ENCODE measurements around the gene SIAE. TPM values are rescaled to one million over a fixed set of nuclear protein-coding genes. Genes with fewer than 3 reads are reported as not detected.

The SIAE gene
- total and polyA plus RNA-seq, 2 donors (not counting 1 experiment from before 2014, with no cell fraction given), result 3.6 to 4.5 TPM

DNA sequence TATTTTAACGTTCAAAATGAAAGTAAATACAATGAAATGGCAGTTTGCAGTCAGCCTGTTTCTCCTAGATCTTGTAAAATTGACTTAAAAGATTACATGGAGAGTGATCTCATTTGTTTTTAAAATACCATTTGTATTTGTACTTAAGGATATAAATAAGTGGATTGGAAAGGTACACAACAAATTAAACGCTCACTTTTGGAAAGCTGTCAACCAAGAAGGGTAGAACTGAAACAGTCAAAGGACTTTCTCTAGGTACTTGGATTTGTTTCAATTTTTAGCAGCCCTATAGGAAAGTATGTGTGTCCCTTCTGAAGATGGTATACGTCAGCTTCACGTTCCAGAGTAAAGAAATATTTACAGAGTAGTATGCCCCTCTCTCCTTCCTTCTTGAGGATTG, 43.6 kb downstream of the SIAE start:
- H3K4me1 ChIP-seq (ENCODE audit: control insufficient read depth in 2 of 2, insufficient read depth in 2 of 2, low read length in 2 of 2), result no peaks in the 10 kb centered on the region
- peaks cover 3% of the 10 kb centered on the region for H3K79me2 ChIP-seq (ENCODE audit: control insufficient read depth, insufficient read depth, low read length)
- Mint-ChIP-seq H3K27ac (no peak overlapping the region), H3K4me3 (no peak overlapping the region), H3K9me3 (ENCODE audit: insufficient read depth) (no peaks in the 10 kb centered on the region), H3K4me1 (peaks cover 7% of the 10 kb centered on the region), H3K27me3 (no peaks in the 10 kb centered on the region)
- intact Hi-C loops (cut with micrococcal nuclease), result no loop called here
- H2AFZ ChIP-seq (ENCODE audit: insufficient read depth, low read depth, low read length, poor library complexity, severe bottlenecking), result no peak overlapping the region
- peaks cover 4 to 75% of the 10 kb centered on the region in 2 experiments for H3K36me3 ChIP-seq (replicated peaks in 1 of 2; ENCODE audit: control extremely low read depth in 1 of 2, control insufficient read depth in 1 of 2, extremely low read depth in 1 of 2, insufficient read depth in 2 of 2, low read length in 1 of 2)
- CTCF ChIA-PET, result interaction anchor here (0.7 to 0.9 kb wide), 2 partner anchors 10 to 14 kb away, joined by 3 to 4 read pairs; no protein-coding TSS in a partner anchor
- no peak overlapping the region for H3K27ac ChIP-seq (ENCODE audit: low read length in 2 of 2)
- no peak for DNase-seq
- peaks cover 30% of the 10 kb centered on the region for H4K20me1 ChIP-seq (ENCODE audit: control insufficient read depth, insufficient read depth, low read length, poor library complexity, severe bottlenecking)
- TF ChIP-seq, protein P1, sequence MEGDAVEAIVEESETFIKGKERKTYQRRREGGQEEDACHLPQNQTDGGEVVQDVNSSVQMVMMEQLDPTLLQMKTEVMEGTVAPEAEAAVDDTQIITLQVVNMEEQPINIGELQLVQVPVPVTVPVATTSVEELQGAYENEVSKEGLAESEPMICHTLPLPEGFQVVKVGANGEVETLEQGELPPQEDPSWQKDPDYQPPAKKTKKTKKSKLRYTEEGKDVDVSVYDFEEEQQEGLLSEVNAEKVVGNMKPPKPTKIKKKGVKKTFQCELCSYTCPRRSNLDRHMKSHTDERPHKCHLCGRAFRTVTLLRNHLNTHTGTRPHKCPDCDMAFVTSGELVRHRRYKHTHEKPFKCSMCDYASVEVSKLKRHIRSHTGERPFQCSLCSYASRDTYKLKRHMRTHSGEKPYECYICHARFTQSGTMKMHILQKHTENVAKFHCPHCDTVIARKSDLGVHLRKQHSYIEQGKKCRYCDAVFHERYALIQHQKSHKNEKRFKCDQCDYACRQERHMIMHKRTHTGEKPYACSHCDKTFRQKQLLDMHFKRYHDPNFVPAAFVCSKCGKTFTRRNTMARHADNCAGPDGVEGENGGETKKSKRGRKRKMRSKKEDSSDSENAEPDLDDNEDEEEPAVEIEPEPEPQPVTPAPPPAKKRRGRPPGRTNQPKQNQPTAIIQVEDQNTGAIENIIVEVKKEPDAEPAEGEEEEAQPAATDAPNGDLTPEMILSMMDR (IDR thresholded peaks at IDR 0.05), result no peak
- no peak for TF ChIP-seq EZH2 (IDR thresholded peaks at IDR 0.05; ENCODE audit: borderline replicate concordance, insufficient read depth, low read depth, low read length, poor library complexity, severe bottlenecking)
- POLR2A ChIA-PET, result no interaction called here
- no peaks in the 10 kb centered on the region for H3K27me3 ChIP-seq (replicated peaks in 1 of 4; ENCODE audit: control extremely low read depth in 1 of 4, control insufficient read depth in 3 of 4, insufficient read depth in 4 of 4, low read length in 3 of 4)
- H3K9me3 ChIP-seq (ENCODE audit: control extremely low read depth in 1 of 3, control insufficient read depth in 2 of 3, insufficient read depth in 1 of 3, low read length in 2 of 3), result no peaks in the 10 kb centered on the region
- no CpG with 5 or more reads among the region's 4 CpGs for whole genome bisulfite sequencing (ENCODE audit: insufficient coverage)
- no peak overlapping the region for H3K4me2 ChIP-seq (replicated peaks; ENCODE audit: low read depth, low read length, poor library complexity, severe bottlenecking)
- no peak for ATAC-seq (ENCODE audit: low read depth)
- no peak overlapping the region for H3K4me3 ChIP-seq (ENCODE audit: control extremely low read depth in 1 of 5, extremely low read depth in 1 of 5, insufficient read depth in 1 of 5, low read depth in 2 of 5, low read length in 4 of 5)
- no peak overlapping the region for H3K9ac ChIP-seq (ENCODE audit: low read length)

DNA sequence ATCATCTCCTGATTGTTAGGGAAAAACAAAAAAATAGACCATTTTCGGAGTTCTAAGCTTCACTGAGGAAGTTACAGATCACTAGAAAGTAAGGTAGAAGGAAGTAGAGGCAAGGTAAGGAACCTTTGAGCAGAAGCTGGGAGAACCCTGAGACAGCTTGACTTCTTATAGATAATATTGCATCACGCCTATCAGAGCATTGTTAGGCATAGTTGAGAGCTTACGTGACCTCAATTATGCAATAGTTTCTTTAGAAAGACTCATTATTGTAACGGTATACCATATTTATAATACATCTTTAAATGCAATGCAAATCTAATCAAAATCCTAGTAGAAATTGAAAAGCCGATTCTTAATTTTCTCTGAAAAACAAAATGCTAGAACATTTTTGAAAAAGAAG, 46.0 kb downstream of the SIAE start:
- Mint-ChIP-seq H3K27ac (no peak overlapping the region), H3K27me3 (no peaks in the 10 kb centered on the region), H3K4me3 (no peak overlapping the region), H3K4me1 (peaks cover 25% of the 10 kb centered on the region), H3K9me3 (ENCODE audit: insufficient read depth) (no peaks in the 10 kb centered on the region)
- TF ChIP-seq EZH2 (IDR thresholded peaks at IDR 0.05; ENCODE audit: borderline replicate concordance, insufficient read depth, low read depth, low read length, poor library complexity, severe bottlenecking), result no peak
- TF ChIP-seq, protein P1 (IDR thresholded peaks at IDR 0.05), result no peak
- Histone ChIP-seq H3K36me3 (replicated peaks in 1 of 2; ENCODE audit: control extremely low read depth in 1 of 2, control insufficient read depth in 1 of 2, extremely low read depth in 1 of 2, insufficient read depth in 2 of 2, low read length in 1 of 2) (peaks cover 2 to 63% of the 10 kb centered on the region in 2 experiments), H3K4me3 (ENCODE audit: control extremely low read depth in 1 of 5, extremely low read depth in 1 of 5, insufficient read depth in 1 of 5, low read depth in 2 of 5, low read length in 4 of 5) (no peak overlapping the region), H4K20me1 (ENCODE audit: control insufficient read depth, insufficient read depth, low read length, poor library complexity, severe bottlenecking) (peaks cover 27% of the 10 kb centered on the region), H3K4me1 (ENCODE audit: control insufficient read depth in 2 of 2, insufficient read depth in 2 of 2, low read length in 2 of 2) (peaks cover 10% of the 10 kb centered on the region in 2 donors), H3K9me3 (ENCODE audit: control extremely low read depth in 1 of 3, control insufficient read depth in 2 of 3, insufficient read depth in 1 of 3, low read length in 2 of 3) (no peaks in the 10 kb centered on the region), H3K9ac (ENCODE audit: low read length) (no peak overlapping the region), H3K4me2 (replicated peaks; ENCODE audit: low read depth, low read length, poor library complexity, severe bottlenecking) (no peak overlapping the region), H3K27ac (ENCODE audit: low read length in 2 of 2) (no peak overlapping the region), H3K27me3 (replicated peaks in 1 of 4; ENCODE audit: control extremely low read depth in 1 of 4, control insufficient read depth in 3 of 4, insufficient read depth in 4 of 4, low read length in 3 of 4) (no peaks in the 10 kb centered on the region), H2AFZ (ENCODE audit: insufficient read depth, low read depth, low read length, poor library complexity, severe bottlenecking) (no peak overlapping the region), H3K79me2 (ENCODE audit: control insufficient read depth, insufficient read depth, low read length) (peaks cover 27% of the 10 kb centered on the region)
- ChIA-PET POLR2A (interaction anchor here (0.6 kb wide), 1 partner anchor 188 kb away, joined by 3 read pairs; no protein-coding TSS in a partner anchor), CTCF (interaction anchor here (1.1 kb wide), 1 partner anchor 19 kb away, joined by 3 read pairs; no protein-coding TSS in a partner anchor)
- no peak for DNase-seq
- intact Hi-C loops (cut with micrococcal nuclease), result no loop called here
- ATAC-seq (ENCODE audit: low read depth), result no peak
- WGBS (ENCODE audit: insufficient coverage), result no CpG with 5 or more reads among the region's 5 CpGs
